Measurements from ENCODE around the gene OR51B4. TPM values are rescaled to one million over a fixed set of nuclear protein-coding genes. Genes with fewer than 3 reads are reported as not detected.

OR51B4 gene
- total RNA-seq, 1 experiment from 2014 or later = not detected

DNA sequence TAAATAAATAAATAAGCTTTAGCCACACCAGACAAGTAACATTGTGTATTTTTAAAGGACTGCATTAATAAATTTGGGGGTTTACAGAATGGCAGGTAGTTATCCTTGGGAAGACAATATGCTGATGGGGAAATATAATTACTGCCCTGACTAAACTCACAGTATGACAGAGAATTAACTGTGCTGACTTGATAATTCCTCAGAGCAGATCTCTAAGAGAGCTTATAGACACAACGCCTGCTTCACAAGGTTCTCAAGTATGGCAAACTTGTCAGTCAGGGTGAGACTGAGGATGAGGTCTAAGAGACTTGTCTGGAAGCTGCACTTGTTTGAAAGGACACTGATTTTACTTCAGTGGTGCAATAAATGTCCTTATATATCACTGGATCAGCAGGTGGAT is 3.3 kb downstream of the OR51B4 start:
- no peak overlapping the region for H3K4me2 ChIP-seq (ENCODE audit: insufficient read depth, insufficient read length, low read length)
- H3K9ac ChIP-seq (ENCODE audit: extremely low read depth, insufficient read length, low read length) = no peak overlapping the region
- H3K4me1 Mint-ChIP-seq = no peaks in the 10 kb centered on the region
- H3K4me3 Mint-ChIP-seq = no peak overlapping the region
- no peak overlapping the region for H4K91ac ChIP-seq (ENCODE audit: insufficient read length, low read depth, low read length)
- H2BK12ac ChIP-seq (ENCODE audit: insufficient read length, low read depth, low read length) = no peak overlapping the region
- no peaks in the 10 kb centered on the region for H3K79me1 ChIP-seq (ENCODE audit: insufficient read depth, low read depth, low read length, poor library complexity, severe bottlenecking)
- no peak overlapping the region for H3K23ac ChIP-seq (ENCODE audit: insufficient read length, low read depth, low read length)
- no peaks in the 10 kb centered on the region for H3K4me1 ChIP-seq (ENCODE audit: insufficient read depth, low read length)
- H3K27me3 ChIP-seq (ENCODE audit: insufficient read depth, low read length) = no peaks in the 10 kb centered on the region
- no peak overlapping the region for H3K4ac ChIP-seq (ENCODE audit: low read depth, low read length)
- H3K18ac ChIP-seq (ENCODE audit: insufficient read length, low read depth, low read length) = no peak overlapping the region
- no peak for DNase-seq
- no peak for TF ChIP-seq CTCF (conservative IDR thresholded peaks at IDR 0.05)
- no peak overlapping the region for H3K27ac ChIP-seq (ENCODE audit: insufficient read length, low read depth, low read length)
- no peak overlapping the region for H4K8ac ChIP-seq (replicated peaks; ENCODE audit: insufficient read length, low read depth, low read length)
- H2AFZ ChIP-seq (ENCODE audit: low read length) = no peak overlapping the region
- no peaks in the 10 kb centered on the region for H3K9me3 ChIP-seq (ENCODE audit: control insufficient read depth, low read depth, low read length)
- H2AK5ac ChIP-seq (ENCODE audit: insufficient read length, low read length) = no peak overlapping the region
- no peak overlapping the region for H2BK20ac ChIP-seq (ENCODE audit: low read depth, low read length, poor library complexity, severe bottlenecking)
- H2BK15ac ChIP-seq (ENCODE audit: low read depth, low read length) = no peak overlapping the region
- no peak overlapping the region for H3K56ac ChIP-seq (ENCODE audit: insufficient read length, low read depth, low read length)
- H3K27me3 Mint-ChIP-seq (ENCODE audit: low read depth) = no peaks in the 10 kb centered on the region
- no peak overlapping the region for H2BK5ac ChIP-seq (ENCODE audit: insufficient read length, low read length)
- H3K9me3 Mint-ChIP-seq = no peaks in the 10 kb centered on the region
- no peak overlapping the region for H2BK120ac ChIP-seq (ENCODE audit: low read depth, low read length, poor library complexity, severe bottlenecking)
- no peak overlapping the region for H4K5ac ChIP-seq (ENCODE audit: insufficient read length, low read depth, low read length)
- H4K20me1 ChIP-seq (ENCODE audit: control insufficient read depth, insufficient read depth, insufficient read length) = no peaks in the 10 kb centered on the region
- no peaks in the 10 kb centered on the region for H3K79me2 ChIP-seq (ENCODE audit: insufficient read depth, low read length)
- no peak overlapping the region for H3T11ph ChIP-seq (ENCODE audit: low read length)
- no peaks in the 10 kb centered on the region for H3K23me2 ChIP-seq (ENCODE audit: insufficient read length, low read depth, low read length, poor library complexity, severe bottlenecking)
- no peak overlapping the region for H3K14ac ChIP-seq (ENCODE audit: insufficient read depth, low read length)
- H3K27ac Mint-ChIP-seq = no peak overlapping the region
- no peaks in the 10 kb centered on the region for H3K36me3 Mint-ChIP-seq (ENCODE audit: insufficient read depth in 1 of 3, low read depth in 3 of 3)
- WGBS (ENCODE audit: extremely low coverage, insufficient read length, low lambda C conversion rate) = no CpG with 5 or more reads among the region's 1 CpG

Data from H9 (cell line).